C4-2B (cell line): ENCODE data around the gene SFMBT2.

Experiments used
- CTCF ChIP-seq: fragments of 450-650 bp; conservative IDR thresholded peaks from 2 replicates; pipeline ENCODE4 v1.5.1; 2017; ENCODE audit warnings: mild to moderate bottlenecking
- ZFX ChIP-seq: fragments of 450-650 bp; IDR thresholded peaks from 2 replicates; pipeline ENCODE4 v1.6.1; 2017

GRCh38 chr10:7373039-7373438, 37.8 kb downstream of the SFMBT2 start:
- no peak for TF ChIP-seq CTCF
- TF ChIP-seq ZFX = no peak
